Neural progenitor cell (in vitro differentiated cells): Measurements from ENCODE around the gene HOMER2. TPM values are rescaled to one million over a fixed set of nuclear protein-coding genes. Genes with fewer than 3 reads are reported as not detected.

ENCODE experiments used
- DNase-seq: peaks from one replicate; pipeline ENCODE4 v3.0.0-alpha.2; 2016; ENCODE audit warnings: low spot score
- H2AFZ ChIP-seq: fragments of 200-600 bp; sonication (generic); replicated peaks from 2 replicates; pipeline ENCODE4 v1.6.1; 2016; ENCODE audit warnings: antibody characterized with exemption
- H3F3A ChIP-seq: fragments of 200-600 bp; sonication (generic); 2 replicates; pipeline ENCODE4 v1.6.1; 2016; ENCODE audit warnings: antibody characterized with exemption, low read depth
- H3K27ac ChIP-seq: fragments of 200-600 bp; sonication (generic); 2 replicates; pipeline ENCODE4 v1.5.1; 2016; ENCODE audit warnings: mild to moderate bottlenecking
- H3K27me3 ChIP-seq: fragments of 200-600 bp; sonication (generic); 2 replicates; pipeline ENCODE4 v1.6.1; 2016; ENCODE audit warnings: mild to moderate bottlenecking, moderate library complexity
- H3K36me3 ChIP-seq: fragments of 200-600 bp; sonication (generic); 2 replicates; pipeline ENCODE4 v1.5.1; 2016
- H3K4me1 ChIP-seq: fragments of 200-600 bp; sonication (generic); 2 replicates; pipeline ENCODE4 v1.6.1; 2016; ENCODE audit warnings: mixed run types
- H3K4me2 ChIP-seq: fragments of 200-600 bp; sonication (generic); 2 replicates; pipeline ENCODE4 v1.6.1; 2016
- H3K4me3 ChIP-seq: fragments of 200-600 bp; sonication (generic); 2 replicates; pipeline ENCODE4 v1.5.1; 2016
- H3K79me2 ChIP-seq: fragments of 200-600 bp; sonication (generic); 2 replicates; pipeline ENCODE4 v1.6.1; 2016; ENCODE audit warnings: low read depth
- H3K9ac ChIP-seq: fragments of 200-600 bp; sonication (generic); 2 replicates; pipeline ENCODE4 v1.6.1; 2016
- H3K9me3 ChIP-seq: fragments of 200-600 bp; sonication (generic); 2 replicates; pipeline ENCODE4 v1.5.1; 2016; ENCODE audit warnings: low read depth
- H4K20me1 ChIP-seq: fragments of 200-600 bp; sonication (generic); 2 replicates; pipeline ENCODE4 v1.6.1; 2016; ENCODE audit warnings: low read depth
- H3K27ac Mint-ChIP-seq: 3 replicates; pipeline ENCODE4 v1.8.0; 2021; ENCODE audit warnings: mixed read lengths
- H3K27me3 Mint-ChIP-seq: 2 replicates; pipeline ENCODE4 v1.8.0; 2022; ENCODE audit warnings: low read depth, mild to moderate bottlenecking, inconsistent platforms, moderate library complexity, mixed read lengths; ENCODE audit not compliant: insufficient read depth
- H3K36me3 Mint-ChIP-seq: 3 replicates; pipeline ENCODE4 v1.8.0; 2021; ENCODE audit warnings: mixed read lengths
- H3K4me1 Mint-ChIP-seq: 3 replicates; pipeline ENCODE4 v1.8.0; 2021; ENCODE audit warnings: mixed read lengths
- H3K4me3 Mint-ChIP-seq: 3 replicates; pipeline ENCODE4 v1.8.0; 2021; ENCODE audit warnings: mild to moderate bottlenecking, moderate library complexity, mixed read lengths
- H3K9me3 Mint-ChIP-seq: 3 replicates; pipeline ENCODE4 v1.8.0; 2020; ENCODE audit warnings: mixed read lengths
- EZH2 ChIP-seq: fragments of 200-600 bp; sonication (generic); IDR thresholded peaks from 2 replicates; pipeline ENCODE4 v1.6.1; 2017; ENCODE audit warnings: antibody characterized with exemption, mild to moderate bottlenecking, moderate library complexity
- EZH2phosphoT487 ChIP-seq: fragments of 200-600 bp; sonication (generic); IDR thresholded peaks from 2 replicates; pipeline ENCODE4 v1.6.1; 2017; ENCODE audit warnings: antibody characterized with exemption
- total RNA-seq: library from RNA; depleted of rRNA; stranded (reverse); fragments of >200 nt; gene quantifications from 2 replicates; pipeline ENCODE4 v1.2.3, GENCODE V29; 2015; ENCODE audit warnings: low replicate concordance
- TF ChIP-seq, protein P1 (sequence below): fragments of 200-600 bp; sonication (generic); IDR thresholded peaks from 2 replicates; pipeline ENCODE4 v1.5.1; 2017; ENCODE audit warnings: antibody characterized with exemption, mild to moderate bottlenecking

Gene HOMER2
- total RNA-seq, 1 donor from 2014 or later = 259 TPM

DNA sequence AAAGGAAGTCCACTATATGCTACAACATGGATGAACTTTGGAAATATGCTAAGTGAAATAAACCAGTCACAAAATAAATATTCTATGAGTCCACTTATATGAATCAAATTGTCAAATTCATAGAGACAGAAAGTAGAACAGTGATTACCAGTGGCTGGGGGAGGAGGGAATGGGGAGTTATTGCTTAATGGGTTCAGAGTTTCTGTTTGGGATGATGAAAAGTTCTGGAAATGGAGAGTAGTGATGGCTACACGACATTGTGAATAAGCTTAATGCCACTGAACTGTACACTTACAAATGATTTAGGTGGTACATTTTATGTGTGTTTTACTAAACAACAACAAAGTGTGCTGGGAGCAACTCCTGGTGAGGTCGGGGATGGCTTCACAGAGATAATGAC is 38.1 kb downstream of the HOMER2 start:
- Histone ChIP-seq H3K9ac (no peak overlapping the region), H4K20me1 (no peaks in the 10 kb centered on the region), H3K27me3 (no peaks in the 10 kb centered on the region), H3K27ac (no peak overlapping the region), H3K9me3 (no peaks in the 10 kb centered on the region), H2AFZ (no peak overlapping the region), H3K4me3 (no peak overlapping the region), H3F3A (no peaks in the 10 kb centered on the region), H3K79me2 (no peaks in the 10 kb centered on the region), H3K36me3 (no peaks in the 10 kb centered on the region), H3K4me1 (no peaks in the 10 kb centered on the region), H3K4me2 (no peak overlapping the region)
- Mint-ChIP-seq H3K4me1 (peaks cover 3% of the 10 kb centered on the region), H3K27me3 (peaks cover 5% of the 10 kb centered on the region), H3K4me3 (no peak overlapping the region), H3K36me3 (peaks cover 1% of the 10 kb centered on the region), H3K27ac (peak overlapping the region; percentile 26), H3K9me3 (peaks cover 2% of the 10 kb centered on the region)
- no peak for DNase-seq
- TF ChIP-seq, protein P1, sequence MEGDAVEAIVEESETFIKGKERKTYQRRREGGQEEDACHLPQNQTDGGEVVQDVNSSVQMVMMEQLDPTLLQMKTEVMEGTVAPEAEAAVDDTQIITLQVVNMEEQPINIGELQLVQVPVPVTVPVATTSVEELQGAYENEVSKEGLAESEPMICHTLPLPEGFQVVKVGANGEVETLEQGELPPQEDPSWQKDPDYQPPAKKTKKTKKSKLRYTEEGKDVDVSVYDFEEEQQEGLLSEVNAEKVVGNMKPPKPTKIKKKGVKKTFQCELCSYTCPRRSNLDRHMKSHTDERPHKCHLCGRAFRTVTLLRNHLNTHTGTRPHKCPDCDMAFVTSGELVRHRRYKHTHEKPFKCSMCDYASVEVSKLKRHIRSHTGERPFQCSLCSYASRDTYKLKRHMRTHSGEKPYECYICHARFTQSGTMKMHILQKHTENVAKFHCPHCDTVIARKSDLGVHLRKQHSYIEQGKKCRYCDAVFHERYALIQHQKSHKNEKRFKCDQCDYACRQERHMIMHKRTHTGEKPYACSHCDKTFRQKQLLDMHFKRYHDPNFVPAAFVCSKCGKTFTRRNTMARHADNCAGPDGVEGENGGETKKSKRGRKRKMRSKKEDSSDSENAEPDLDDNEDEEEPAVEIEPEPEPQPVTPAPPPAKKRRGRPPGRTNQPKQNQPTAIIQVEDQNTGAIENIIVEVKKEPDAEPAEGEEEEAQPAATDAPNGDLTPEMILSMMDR = no peak
- no peak for TF ChIP-seq EZH2phosphoT487
- TF ChIP-seq EZH2 = no peak

- H3K79me2 ChIP-seq = no peaks in the 10 kb centered on the region
- no peak overlapping the region for H3K27ac Mint-ChIP-seq
- no peak for DNase-seq
- H3K4me3 Mint-ChIP-seq = no peak overlapping the region
- TF ChIP-seq EZH2phosphoT487 = no peak
- TF ChIP-seq, protein P1 = no peak
- no peak for TF ChIP-seq EZH2
- no peaks in the 10 kb centered on the region for H4K20me1 ChIP-seq
- no peaks in the 10 kb centered on the region for H3K36me3 ChIP-seq
- H3K27me3 ChIP-seq = no peaks in the 10 kb centered on the region
- H3K4me1 Mint-ChIP-seq = peaks cover 3% of the 10 kb centered on the region
- no peak overlapping the region for H3K4me3 ChIP-seq
- H3K9me3 Mint-ChIP-seq = peaks cover 9% of the 10 kb centered on the region
- no peak overlapping the region for H2AFZ ChIP-seq
- H3K27me3 Mint-ChIP-seq = no peaks in the 10 kb centered on the region
- H3K9ac ChIP-seq = no peak overlapping the region
- H3F3A ChIP-seq = no peaks in the 10 kb centered on the region
- no peak overlapping the region for H3K27ac ChIP-seq
- no peaks in the 10 kb centered on the region for H3K4me1 ChIP-seq
- no peak overlapping the region for H3K4me2 ChIP-seq
- H3K36me3 Mint-ChIP-seq = peaks cover 6% of the 10 kb centered on the region
- H3K9me3 ChIP-seq = no peaks in the 10 kb centered on the region
Observed at GRCh38 chr15:82911458-82911857, 41.1 kb downstream of the HOMER2 start.

DNA sequence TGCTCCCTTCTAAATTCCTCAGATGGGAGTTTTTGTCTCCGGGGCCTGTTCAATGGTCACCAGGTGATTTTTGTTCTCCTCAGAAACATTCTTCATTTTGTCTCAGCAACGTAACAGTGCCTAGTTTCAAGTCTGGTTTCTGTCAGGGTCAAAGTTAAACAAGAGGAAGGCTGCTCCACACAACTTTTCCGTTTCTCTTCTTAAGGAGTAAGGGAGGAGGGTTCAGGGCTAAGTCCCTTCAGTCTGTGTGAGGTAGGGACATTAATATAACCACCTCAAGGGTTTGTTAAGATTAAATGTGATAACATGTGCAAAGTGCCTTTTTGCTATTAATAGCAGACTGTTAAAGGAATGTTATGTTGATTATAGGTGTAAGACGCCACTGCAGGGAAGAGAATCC is 41.8 kb downstream of the HOMER2 start:
- H3K27me3 ChIP-seq = no peaks in the 10 kb centered on the region
- H3K27ac ChIP-seq = no peak overlapping the region
- no peaks in the 10 kb centered on the region for H3K4me1 ChIP-seq
- Mint-ChIP-seq H3K4me3 (no peak overlapping the region), H3K27ac (no peak overlapping the region), H3K9me3 (peaks cover 9% of the 10 kb centered on the region), H3K27me3 (no peaks in the 10 kb centered on the region), H3K4me1 (peaks cover 3% of the 10 kb centered on the region), H3K36me3 (peaks cover 6% of the 10 kb centered on the region)
- no peak for DNase-seq
- no peaks in the 10 kb centered on the region for H3K36me3 ChIP-seq
- TF ChIP-seq EZH2 (no peak), EZH2phosphoT487 (no peak)
- TF ChIP-seq, protein P1 = no peak
- no peak overlapping the region for H2AFZ ChIP-seq
- no peaks in the 10 kb centered on the region for H4K20me1 ChIP-seq
- H3K4me2 ChIP-seq = no peak overlapping the region
- no peaks in the 10 kb centered on the region for H3K9me3 ChIP-seq
- H3K4me3 ChIP-seq = no peak overlapping the region
- H3K9ac ChIP-seq = no peak overlapping the region
- no peaks in the 10 kb centered on the region for H3K79me2 ChIP-seq
- H3F3A ChIP-seq = no peaks in the 10 kb centered on the region
